HepG2 (cell line): ENCODE measurements around the gene SDF2. TPM values are rescaled to one million over a fixed set of nuclear protein-coding genes. Genes with fewer than 3 reads are reported as not detected.

ENCODE experiments used
- ATRX ChIP-seq: sonication (generic); formaldehyde crosslinking; IDR thresholded peaks from 2 replicates; pipeline ENCODE4 v1.4.0; 2020; ENCODE audit warnings: missing genetic modification reagents, borderline replicate concordance
- CEBPB ChIP-seq: IDR thresholded peaks from 2 replicates; pipeline ENCODE4 v1.6.1; 2011; ENCODE audit warnings: low read depth, low read length, improper control_type of control experiment, borderline replicate concordance
- CENPX ChIP-seq: sonication (generic); formaldehyde crosslinking; IDR thresholded peaks from 2 replicates; pipeline ENCODE4 v1.9.0; 2021; ENCODE audit warnings: mild to moderate bottlenecking, missing genetic modification reagents, moderate library complexity
- ESRRA ChIP-seq: sonication (generic); formaldehyde crosslinking; IDR thresholded peaks from 2 replicates; pipeline ENCODE4 v1.5.1; 2020; ENCODE audit warnings: mild to moderate bottlenecking, low read depth, missing genetic modification reagents
- KDM2A ChIP-seq: sonication (generic); formaldehyde crosslinking; IDR thresholded peaks from 2 replicates; pipeline ENCODE4 v1.4.0; 2020; ENCODE audit warnings: low read depth, missing genetic modification reagents, borderline replicate concordance
- MNT ChIP-seq: fragments of 450-650 bp; IDR thresholded peaks from 2 replicates; pipeline ENCODE4 v1.6.1; 2016
- POLR2AphosphoS2 ChIP-seq: IDR thresholded peaks from 2 replicates; pipeline ENCODE4 v1.6.1; 2011; ENCODE audit warnings: low read depth, low read length, improper control_type of control experiment
- POLR2G ChIP-seq: fragments of 200-400 bp; formaldehyde crosslinking; IDR thresholded peaks from 2 replicates; pipeline ENCODE4 v1.6.1; 2018; ENCODE audit warnings: mild to moderate bottlenecking, low read depth, low read length, moderate library complexity
- SALL2 ChIP-seq: sonication (generic); formaldehyde crosslinking; IDR thresholded peaks from 2 replicates; pipeline ENCODE4 v1.8.1; 2023; ENCODE audit warnings: mild to moderate bottlenecking, missing genetic modification reagents, inconsistent platforms
- SYNCRIP ChIP-seq: fragments of 200-400 bp; formaldehyde crosslinking; IDR thresholded peaks from 2 replicates; pipeline ENCODE4 v1.6.1; 2018; ENCODE audit warnings: mild to moderate bottlenecking, low read depth, low read length; ENCODE audit not compliant: insufficient read depth
- ZBTB8A ChIP-seq: sonication (generic); formaldehyde crosslinking; IDR thresholded peaks from 2 replicates; pipeline ENCODE4 v1.4.0; 2020; ENCODE audit warnings: mild to moderate bottlenecking, low read depth, missing genetic modification reagents, borderline replicate concordance
- ZFAT ChIP-seq: sonication (generic); formaldehyde crosslinking; conservative IDR thresholded peaks from 2 replicates; pipeline ENCODE4 v1.8.1; 2023; ENCODE audit warnings: missing genetic modification reagents, inconsistent platforms
- ZNF136 ChIP-seq: sonication (generic); formaldehyde crosslinking; IDR thresholded peaks from 2 replicates; pipeline ENCODE4 v1.8.1; 2022; ENCODE audit warnings: low read depth, mild to moderate bottlenecking, moderate library complexity, missing genetic modification reagents
- ZNF251 ChIP-seq: sonication (generic); formaldehyde crosslinking; IDR thresholded peaks from 2 replicates; pipeline ENCODE4 v1.9.0; 2021; ENCODE audit warnings: mild to moderate bottlenecking, missing genetic modification reagents
- ZNF263 ChIP-seq: sonication (generic); formaldehyde crosslinking; IDR thresholded peaks from 2 replicates; pipeline ENCODE4 v1.4.0; 2020; ENCODE audit warnings: missing genetic modification reagents
- ZNF33B ChIP-seq: sonication (generic); formaldehyde crosslinking; IDR thresholded peaks from 2 replicates; pipeline ENCODE4 v1.5.1; 2020; ENCODE audit warnings: mild to moderate bottlenecking, missing genetic modification reagents
- ZNF432 ChIP-seq: sonication (generic); formaldehyde crosslinking; IDR thresholded peaks from 2 replicates; pipeline ENCODE4 v1.5.0; 2020; ENCODE audit warnings: missing genetic modification reagents, mild to moderate bottlenecking, borderline replicate concordance
- ZNF577 ChIP-seq: sonication (generic); formaldehyde crosslinking; IDR thresholded peaks from 2 replicates; pipeline ENCODE4 v1.4.0; 2020; ENCODE audit warnings: mild to moderate bottlenecking, low read depth, missing genetic modification reagents, borderline replicate concordance
- ZNF607 ChIP-seq: sonication (generic); formaldehyde crosslinking; IDR thresholded peaks from 2 replicates; pipeline ENCODE4 v1.5.1; 2020; ENCODE audit warnings: missing genetic modification reagents, mild to moderate bottlenecking, borderline replicate concordance
- ZSCAN20 ChIP-seq: sonication (generic); formaldehyde crosslinking; IDR thresholded peaks from 2 replicates; pipeline ENCODE4 v1.4.0; 2020; ENCODE audit warnings: missing genetic modification reagents, mild to moderate bottlenecking, borderline replicate concordance
- polyA plus RNA-seq, 8 experiments: library from polyadenylated mRNA; depleted of rRNA in 3 of 8; stranded (reverse) in 7 of 8; unstranded in 1 of 8; fragments of >200 nt; fragmentation: Illumina TruSeq in 4 of 8; extraction: Trizol in 4 of 8; gene quantifications; 2 replicates each; pipeline versions ENCODE4 v1.2.1 to v1.2.3, GENCODE V29; 2011 to 2016; ENCODE audit warnings: low read depth in 4 of 8, missing spikeins in 1 of 8, mixed read lengths in 1 of 8; ENCODE audit not compliant: insufficient read depth in 1 of 8
- total RNA-seq, 5 experiments: library from RNA; depleted of rRNA; stranded (reverse); fragments of >200 nt; fragmentation: Illumina TruSeq; extraction: Trizol; gene quantifications; 2 replicates each; pipeline ENCODE4 v1.2.3, GENCODE V29; 2016; ENCODE audit warnings: low read depth in 1 of 5
- TF ChIP-seq, protein P1 (sequence below), 2 experiments: sonication (generic) in 1 of 2; formaldehyde crosslinking in 1 of 2; IDR thresholded peaks; 2 replicates each; pipeline versions ENCODE4 v1.4.0 to v1.6.1; 2016 to 2020; ENCODE audit warnings: borderline replicate concordance in 1 of 2, low read depth in 1 of 2, mild to moderate bottlenecking in 1 of 2, missing genetic modification reagents in 1 of 2
- TF ChIP-seq, protein P2 (sequence below): sonication (generic); formaldehyde crosslinking; IDR thresholded peaks from 2 replicates; pipeline ENCODE4 v1.8.1; 2023; ENCODE audit warnings: mild to moderate bottlenecking, missing genetic modification reagents, borderline replicate concordance

Gene SDF2
- total and polyA plus RNA-seq, 2 of the 13 experiments (the other 11 are each of a cell fraction or from before 2014, with no cell fraction given), result 58.2 to 58.4 TPM

- TF ChIP-seq ZSCAN20 (CRISPR knock-in tag), result no peak
- no peak for TF ChIP-seq SYNCRIP
- TF ChIP-seq, protein P1, sequence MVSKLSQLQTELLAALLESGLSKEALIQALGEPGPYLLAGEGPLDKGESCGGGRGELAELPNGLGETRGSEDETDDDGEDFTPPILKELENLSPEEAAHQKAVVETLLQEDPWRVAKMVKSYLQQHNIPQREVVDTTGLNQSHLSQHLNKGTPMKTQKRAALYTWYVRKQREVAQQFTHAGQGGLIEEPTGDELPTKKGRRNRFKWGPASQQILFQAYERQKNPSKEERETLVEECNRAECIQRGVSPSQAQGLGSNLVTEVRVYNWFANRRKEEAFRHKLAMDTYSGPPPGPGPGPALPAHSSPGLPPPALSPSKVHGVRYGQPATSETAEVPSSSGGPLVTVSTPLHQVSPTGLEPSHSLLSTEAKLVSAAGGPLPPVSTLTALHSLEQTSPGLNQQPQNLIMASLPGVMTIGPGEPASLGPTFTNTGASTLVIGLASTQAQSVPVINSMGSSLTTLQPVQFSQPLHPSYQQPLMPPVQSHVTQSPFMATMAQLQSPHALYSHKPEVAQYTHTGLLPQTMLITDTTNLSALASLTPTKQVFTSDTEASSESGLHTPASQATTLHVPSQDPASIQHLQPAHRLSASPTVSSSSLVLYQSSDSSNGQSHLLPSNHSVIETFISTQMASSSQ (IDR thresholded peaks at IDR 0.05; ENCODE audit: low read depth), result no peak
- TF ChIP-seq, protein P1 (CRISPR knock-in tag; IDR thresholded peaks at IDR 0.05; ENCODE audit: borderline replicate concordance), result 0 out of 2 replicates have a peak, but pooled peaks have one; percentile 64
- TF ChIP-seq ZFAT (CRISPR knock-in tag), result no peak
- TF ChIP-seq CEBPB, result no peak
- TF ChIP-seq ZNF577, result no peak
- peak; percentile 88 for TF ChIP-seq POLR2G
- TF ChIP-seq KDM2A (CRISPR knock-in tag), result peak; percentile 98
- no peak for TF ChIP-seq ZNF432 (CRISPR knock-in tag)
- TF ChIP-seq ZNF251 (CRISPR knock-in tag), result no peak
- TF ChIP-seq, protein P2, sequence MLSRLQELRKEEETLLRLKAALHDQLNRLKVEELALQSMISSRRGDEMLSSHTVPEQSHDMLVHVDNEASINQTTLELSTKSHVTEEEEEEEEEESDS (CRISPR knock-in tag), result 0 out of 2 replicates have a peak, but pooled peaks have one; percentile 73
- TF ChIP-seq MNT, result peak; percentile 60
- TF ChIP-seq ESRRA (CRISPR knock-in tag), result no peak
- TF ChIP-seq ZNF607 (CRISPR knock-in tag), result no peak
- no peak for TF ChIP-seq ZBTB8A
- 0 out of 2 replicates have a peak, but pooled peaks have one; percentile 45 for TF ChIP-seq ZNF33B (CRISPR knock-in tag)
- no peak for TF ChIP-seq ATRX
- no peak for TF ChIP-seq CENPX (CRISPR knock-in tag)
- TF ChIP-seq ZNF136 (CRISPR knock-in tag), result peak; percentile 38; the same call in 1 of the 2 replicates
- no peak; the same call in 1 of the 2 replicates for TF ChIP-seq SALL2 (CRISPR knock-in tag)
- peak; percentile 92 for TF ChIP-seq ZNF263 (CRISPR knock-in tag)
- TF ChIP-seq POLR2AphosphoS2, result no peak
Measured at GRCh38 chr17:28644787-28645575, 16.7 kb downstream of the SDF2 start, which contains the start of gene BLTP2 (continued).
